H1 (cell line): ENCODE data around the gene WFDC10A. TPM values are rescaled to one million over a fixed set of nuclear protein-coding genes. Genes with fewer than 3 reads are reported as not detected.

ENCODE experiments used
- ATF3 ChIP-seq: IDR thresholded peaks from 2 replicates; pipeline ENCODE4 v1.6.1; 2011; ENCODE audit warnings: low read depth, mild to moderate bottlenecking, low read length; ENCODE audit not compliant: insufficient read depth
- KDM5A ChIP-seq: fragments of 200-600 bp; IDR thresholded peaks from 2 replicates; pipeline ENCODE4 v1.7.1; 2012; ENCODE audit warnings: mild to moderate bottlenecking, low read length, inconsistent platforms, mixed read lengths
- SAP30 ChIP-seq: fragments of 300-600 bp; sonication (generic); IDR thresholded peaks from 2 replicates; pipeline ENCODE4 v1.7.1; 2012; ENCODE audit warnings: low read length, moderate library complexity, mild to moderate bottlenecking, inconsistent platforms; ENCODE audit not compliant: insufficient read depth, insufficient replicate concordance
- polyA plus RNA-seq, 7 experiments: library from polyadenylated mRNA; depleted of rRNA in 3 of 7; stranded (reverse) in 5 of 7; unstranded in 2 of 7; fragments of >200 nt in 5 of 7; fragments of 200-250 nt in 2 of 7; gene quantifications; 1 replicate in 5 of 7; 2 replicates in 1 of 7; 4 replicates in 1 of 7; pipeline versions ENCODE4 v1.2.1 to v1.2.3, GENCODE V29; 2011 to 2013; ENCODE audit warnings: missing spikeins in 2 of 7, mixed read lengths in 2 of 7
- total RNA-seq: library from RNA; stranded (reverse); fragmentation: NEBNext Ultra II Directional; extraction: Animal tissue kit (Norgen Biotek cat#: 25700); gene quantifications from 2 replicates; pipeline ENCODE4 v1.2.1, GENCODE V29; 2021

The WFDC10A gene
- total and polyA plus RNA-seq, 2 of the 8 experiments (the other 6 are each of a cell fraction or from before 2014, with no cell fraction given) = not detected

GRCh38 chr20:45593498-45593897 lies 36.0 kb upstream of the WFDC10A start (continued):
- TF ChIP-seq ATF3 (no peak), KDM5A (no peak), SAP30 (no peak)
